Caco-2 (cell line): ENCODE results near the gene PTGIS. TPM values are rescaled to one million over a fixed set of nuclear protein-coding genes. Genes with fewer than 3 reads are reported as not detected.

Experiments used
- BruUV-seq: library from RNA; stranded (reverse); fragments of 400-500 nt; replicated peaks from 2 replicates; lab custom pipeline; 2021; lab: Mats Ljungman, UMichigan
- CTCF ChIA-PET: fragments of 300-600 bp; sonication (Branson Sonifier 250); formaldehyde crosslinking; loops from one replicate; lab custom pipeline; 2022; ENCODE audit warnings: antibody characterized with exemption; lab: Charles Lee
- POLR2A ChIA-PET: fragments of 300-600 bp; sonication (Branson Sonifier 250); formaldehyde crosslinking; loops from one replicate; lab custom pipeline; 2022; ENCODE audit warnings: antibody characterized with exemption; lab: Charles Lee
- DNase-seq, 2 experiments: peaks; one replicate each; pipeline versions ENCODE4 v3.0.0 to v3.0.0-alpha.2; 2020 to 2022
- H3K27me3 ChIP-seq: replicated peaks from 2 replicates; pipeline ENCODE4 v1.6.0; 2011; ENCODE audit warnings: low read length; ENCODE audit not compliant: control insufficient read depth, insufficient read depth
- H3K36me3 ChIP-seq: 2 replicates; pipeline ENCODE4 v1.5.1; 2011; ENCODE audit warnings: low read length; ENCODE audit not compliant: control insufficient read depth, insufficient read depth
- H3K4me1 ChIP-seq: fragments of 250-450 bp; sonication (Bioruptor Pico); 2 replicates; pipeline ENCODE4 v1.5.1; 2020; ENCODE audit warnings: mild to moderate bottlenecking
- H3K4me3 ChIP-seq: 2 replicates; pipeline ENCODE4 v1.5.1; 2011; ENCODE audit warnings: low read depth, mild to moderate bottlenecking, control low read depth, low read length
- H3K9me3 ChIP-seq: fragments of 250-450 bp; sonication (Bioruptor Pico); 2 replicates; pipeline ENCODE4 v1.5.1; 2020; ENCODE audit warnings: mild to moderate bottlenecking, moderate library complexity
- H3K27ac Mint-ChIP-seq: one replicate; pipeline ENCODE4 v1.8.0; 2022; ENCODE audit warnings: mixed read lengths; ENCODE audit not compliant: unreplicated experiment
- H3K27me3 Mint-ChIP-seq: one replicate; pipeline ENCODE4 v1.8.0; 2022; ENCODE audit warnings: mixed read lengths; ENCODE audit not compliant: insufficient read depth, unreplicated experiment
- H3K36me3 Mint-ChIP-seq: one replicate; pipeline ENCODE4 v1.8.0; 2022; ENCODE audit warnings: mild to moderate bottlenecking, mixed read lengths; ENCODE audit not compliant: insufficient read depth, unreplicated experiment
- H3K4me1 Mint-ChIP-seq: one replicate; pipeline ENCODE4 v1.8.0; 2022; ENCODE audit warnings: low read depth, mixed read lengths; ENCODE audit not compliant: unreplicated experiment
- H3K4me3 Mint-ChIP-seq: one replicate; pipeline ENCODE4 v1.8.0; 2022; ENCODE audit warnings: mild to moderate bottlenecking, moderate library complexity, mixed read lengths; ENCODE audit not compliant: unreplicated experiment
- H3K9me3 Mint-ChIP-seq: one replicate; pipeline ENCODE4 v1.8.0; 2022; ENCODE audit warnings: mixed read lengths; ENCODE audit not compliant: unreplicated experiment
- CTCF ChIP-seq, 2 experiments: fragments of 200-600 bp in 1 of 2; IDR thresholded peaks; 1 replicate in 1 of 2; 2 replicates in 1 of 2; pipeline versions ENCODE4 v1.5.1 to v1.8.0; 2011 to 2022; ENCODE audit warnings: antibody characterized with exemption in 1 of 2, control low read depth in 1 of 2, inconsistent platforms in 1 of 2, low read depth in 1 of 2, low read length in 1 of 2, mild to moderate bottlenecking in 1 of 2, moderate library complexity in 1 of 2; ENCODE audit not compliant: insufficient read depth in 1 of 2, severe bottlenecking in 1 of 2, unreplicated experiment in 1 of 2
- intact Hi-C: fragments of 100-400 bp; cut with micrococcal nuclease; formaldehyde crosslinking; loops from one replicate; pipeline ENCODE4 v1.10.0; 2022; ENCODE audit not compliant: unreplicated experiment
- total RNA-seq: library from RNA; stranded (reverse); gene quantifications from 2 replicates; pipeline ENCODE4 v1.2.3, GENCODE V29; 2022

The PTGIS gene
- total RNA-seq, 1 experiment from 2014 or later: 2.7 TPM

GRCh38 chr20:49516916-49517804, 50.8 kb downstream of the PTGIS start:
- peaks cover 19% of the 10 kb centered on the region for H3K27me3 Mint-ChIP-seq
- BruUV-seq: no TSS peak
- no peak overlapping the region for H3K4me3 Mint-ChIP-seq
- H3K4me1 ChIP-seq: no peaks in the 10 kb centered on the region
- peaks cover 2% of the 10 kb centered on the region for H3K27me3 ChIP-seq
- H3K9me3 ChIP-seq: 0 out of 2 replicates have a peak, but pooled peaks cover 2% of the 10 kb centered on the region
- H3K4me3 ChIP-seq: no peak overlapping the region
- intact Hi-C loops: no loop called here
- TF ChIP-seq CTCF (IDR thresholded peaks at IDR 0.05; ENCODE audit: insufficient read depth in 1 of 2, low read depth in 1 of 2, low read length in 1 of 2, severe bottlenecking in 1 of 2, unreplicated experiment in 1 of 2): no peak
- no peaks in the 10 kb centered on the region for H3K36me3 ChIP-seq
- H3K4me1 Mint-ChIP-seq: no peaks in the 10 kb centered on the region
- ChIA-PET POLR2A (no interaction called here), CTCF (interaction anchor here (1.7 to 1.8 kb wide), 3 partner anchors 10 to 33 kb away, joined by 4 to 6 read pairs (median 5); no protein-coding TSS in a partner anchor)
- no peaks in the 10 kb centered on the region for H3K36me3 Mint-ChIP-seq
- no peaks in the 10 kb centered on the region for H3K9me3 Mint-ChIP-seq
- no peak overlapping the region for H3K27ac Mint-ChIP-seq
- peak in 1 of 2 experiments; percentile 44 for DNase-seq

DNA sequence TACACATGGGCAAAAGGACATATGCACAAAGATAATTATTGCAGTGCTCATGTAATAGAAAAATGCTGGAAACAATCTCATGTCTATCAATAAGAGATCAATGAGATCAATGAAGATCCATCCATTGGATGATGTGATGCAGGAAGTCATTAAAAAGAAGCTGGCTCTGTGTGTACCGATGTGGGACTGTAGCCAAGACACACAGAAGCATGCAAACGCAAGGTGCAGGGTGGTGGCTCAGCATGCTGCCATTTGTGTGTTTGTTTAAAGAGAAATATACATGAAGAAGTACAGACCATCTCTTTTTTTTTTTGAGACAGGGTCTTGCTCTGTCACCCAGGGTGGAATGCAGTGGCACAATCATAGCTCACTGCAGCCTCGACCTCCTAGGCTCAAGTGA, 52.4 kb downstream of the PTGIS start:
- DNase-seq: peak in 1 of 2 experiments; percentile 13
- Mint-ChIP-seq H3K27me3 (peaks cover 19% of the 10 kb centered on the region), H3K4me3 (no peak overlapping the region), H3K27ac (no peak overlapping the region), H3K9me3 (no peaks in the 10 kb centered on the region), H3K4me1 (no peaks in the 10 kb centered on the region), H3K36me3 (no peaks in the 10 kb centered on the region)
- no peaks in the 10 kb centered on the region for H3K36me3 ChIP-seq
- H3K4me1 ChIP-seq: peaks cover 5% of the 10 kb centered on the region
- H3K27me3 ChIP-seq: no peaks in the 10 kb centered on the region; the same call in none of the 2 replicates
- no TSS peak for BruUV-seq
- 0 out of 2 replicates have a peak, but pooled peaks cover 2% of the 10 kb centered on the region for H3K9me3 ChIP-seq
- CTCF ChIA-PET: interaction anchor here (0.6 to 1.8 kb wide), 4 partner anchors 10 to 71 kb away, joined by 4 to 6 read pairs (median 4); no protein-coding TSS in a partner anchor
- H3K4me3 ChIP-seq: no peak overlapping the region
- POLR2A ChIA-PET: no interaction called here
- no peak for TF ChIP-seq CTCF (IDR thresholded peaks at IDR 0.05; ENCODE audit: insufficient read depth in 1 of 2, low read depth in 1 of 2, low read length in 1 of 2, severe bottlenecking in 1 of 2, unreplicated experiment in 1 of 2)
- intact Hi-C loops: no loop called here

- Mint-ChIP-seq H3K4me1 (no peaks in the 10 kb centered on the region), H3K4me3 (no peak overlapping the region), H3K36me3 (no peaks in the 10 kb centered on the region), H3K27ac (no peak overlapping the region), H3K27me3 (peaks cover 13% of the 10 kb centered on the region), H3K9me3 (no peaks in the 10 kb centered on the region)
- Histone ChIP-seq H3K36me3 (no peaks in the 10 kb centered on the region), H3K4me1 (peaks cover 8% of the 10 kb centered on the region), H3K4me3 (no peak overlapping the region), H3K9me3 (0 out of 2 replicates have a peak, but pooled peaks cover 2% of the 10 kb centered on the region), H3K27me3 (no peaks in the 10 kb centered on the region; the same call in none of the 2 replicates)
- ChIA-PET CTCF (interaction anchor here (0.5 to 1.5 kb wide), 3 partner anchors 28 to 1024 kb away, joined by 3 to 4 read pairs (median 4); no protein-coding TSS in a partner anchor), POLR2A (no interaction called here)
- no peak for TF ChIP-seq CTCF (IDR thresholded peaks at IDR 0.05; ENCODE audit: insufficient read depth in 1 of 2, low read depth in 1 of 2, low read length in 1 of 2, severe bottlenecking in 1 of 2, unreplicated experiment in 1 of 2)
- BruUV-seq: no TSS peak
- intact Hi-C loops: no loop called here
- DNase-seq: no peak
These were observed 54.4 kb downstream of the PTGIS start for GRCh38 chr20:49513517-49513916.
